Stimulated activated CD4-positive, alpha-beta T cell treated with anti-CD3 and anti-CD28 coated beads, Interleukin-12 subunit alpha, Interleukin-12 subunit beta, amount 100 ng/mL, for 4 hours (primary cell): ENCODE results near the gene GABARAPL1.
A peak's percentile ranks its signal among the peaks of the same experiment; 100 is the strongest.
"Not testable (repeated sequence)": the region's sequence is repeated elsewhere in the genome, so short reads cannot be mapped to it uniquely, and the experiment has no call there.

Source experiments
- DNase-seq: peaks from one replicate; pipeline ENCODE4 v3.0.0-alpha.2; 2020

The GABARAPL1 gene

DNA sequence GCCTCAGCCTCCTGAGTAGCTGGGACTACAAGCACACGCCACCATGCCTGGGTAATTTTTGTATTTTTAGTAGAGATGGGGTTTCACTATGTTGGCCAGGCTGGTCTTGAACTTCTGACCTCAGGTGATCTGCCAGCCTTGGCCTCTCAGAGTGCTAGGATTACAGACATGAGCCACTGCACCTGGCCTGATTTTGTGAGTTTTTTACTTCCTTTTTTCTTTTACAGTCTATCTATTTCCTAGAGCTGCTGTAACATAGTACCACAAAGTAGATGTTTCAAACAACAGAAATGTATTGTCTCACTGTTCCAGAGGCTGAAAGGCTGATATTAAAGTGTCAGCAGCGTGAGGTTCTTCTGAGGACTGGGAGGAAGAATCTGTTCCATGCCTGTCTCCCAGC is 8.2 kb upstream of the GABARAPL1 start:
- DNase-seq = not testable (repeated sequence)

DNA sequence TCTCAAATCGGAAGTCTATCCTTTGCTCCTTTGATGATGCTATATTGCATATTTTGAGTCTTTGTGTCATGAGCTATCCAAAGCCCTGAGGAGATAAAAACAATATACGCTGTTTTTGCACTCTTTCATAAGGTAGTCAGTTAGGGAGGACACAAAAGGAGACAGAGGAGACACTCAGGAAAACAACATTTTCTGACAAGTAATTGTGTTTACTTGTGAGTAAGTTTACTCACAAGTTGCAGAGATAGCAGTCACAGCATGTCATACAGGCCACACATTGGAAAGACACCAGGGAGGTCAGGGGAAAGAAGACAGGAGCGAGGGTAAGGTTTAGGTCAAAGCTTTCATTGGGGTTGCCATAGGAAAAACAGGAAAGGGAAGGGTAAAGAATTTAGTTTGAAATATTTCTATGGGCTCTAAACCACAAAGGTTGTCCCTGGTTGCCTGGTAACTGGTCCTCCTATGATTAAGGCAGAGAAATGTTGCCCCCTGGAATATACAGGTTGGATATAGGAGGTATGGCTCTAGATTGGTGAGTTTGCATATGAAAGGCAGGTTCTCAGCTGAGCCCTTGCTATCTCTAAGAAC is 7.4 kb upstream of the GABARAPL1 start:
- no peak for DNase-seq

DNA sequence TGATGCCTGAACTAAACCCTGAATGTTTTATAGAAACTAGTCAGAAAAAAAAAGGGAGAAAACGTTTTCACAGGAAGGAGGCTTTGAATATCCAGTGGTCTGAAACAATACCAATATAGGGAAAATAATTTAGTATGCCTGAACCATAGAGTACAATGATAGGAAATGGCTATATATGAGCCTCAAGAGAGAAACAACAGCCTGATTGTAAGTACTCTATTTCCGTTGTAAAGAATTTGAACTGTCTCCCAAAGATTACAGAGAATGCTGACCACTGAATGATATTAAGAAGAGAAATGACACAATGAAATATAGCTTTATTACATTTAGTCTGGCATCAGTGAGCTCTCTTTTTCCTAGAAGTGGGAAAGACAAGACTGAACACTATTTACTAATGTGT is 5.5 kb upstream of the GABARAPL1 start:
- DNase-seq = no peak

- DNase-seq = no peak
These were observed 2.5 kb upstream of the GABARAPL1 start for GRCh38 chr12:10210225-10210624.

DNA sequence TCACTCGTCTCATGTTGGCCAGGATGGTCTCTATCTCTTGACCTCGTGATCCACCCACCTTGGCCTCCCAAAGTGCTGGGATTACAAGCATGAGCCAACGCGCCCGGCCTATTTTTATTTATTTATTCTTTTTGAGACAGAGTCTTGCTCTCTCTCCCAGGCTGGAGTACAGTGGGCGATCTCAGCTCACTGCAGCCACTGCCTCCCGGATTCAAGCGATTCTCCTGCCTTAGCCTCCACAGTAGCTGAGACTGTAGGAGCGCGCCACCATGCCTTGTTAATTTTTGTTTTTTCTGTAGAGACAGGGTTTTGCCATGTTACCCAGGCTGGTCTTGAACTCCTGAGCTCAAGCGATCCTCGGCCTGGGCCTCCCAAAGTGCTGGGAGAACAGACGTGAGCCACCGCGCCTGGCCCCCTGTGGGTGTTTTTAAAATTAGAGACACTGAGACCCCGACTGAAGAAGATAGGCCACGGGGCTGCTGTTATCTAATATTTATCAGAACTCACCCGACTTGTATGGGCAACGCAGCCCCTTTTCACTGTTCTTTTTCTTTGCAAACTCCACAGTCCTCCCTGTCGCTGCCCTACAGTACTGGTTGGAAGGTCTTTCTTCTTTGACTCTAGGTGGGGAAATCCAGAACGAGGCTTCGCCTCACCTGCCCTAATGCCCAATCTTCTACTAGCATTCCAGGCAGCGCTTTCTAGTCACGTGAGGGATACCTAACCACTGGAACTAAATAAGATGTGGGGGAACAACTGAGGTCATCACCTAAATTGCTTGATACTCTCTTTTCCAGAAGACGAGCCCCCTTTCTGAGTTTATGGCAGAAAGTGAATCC is 1.4 kb upstream of the GABARAPL1 start:
- no peak for DNase-seq

GRCh38 chr12:10211940-10212738 is 538 bp upstream of the GABARAPL1 start:
- DNase-seq = peak; percentile 79

DNA sequence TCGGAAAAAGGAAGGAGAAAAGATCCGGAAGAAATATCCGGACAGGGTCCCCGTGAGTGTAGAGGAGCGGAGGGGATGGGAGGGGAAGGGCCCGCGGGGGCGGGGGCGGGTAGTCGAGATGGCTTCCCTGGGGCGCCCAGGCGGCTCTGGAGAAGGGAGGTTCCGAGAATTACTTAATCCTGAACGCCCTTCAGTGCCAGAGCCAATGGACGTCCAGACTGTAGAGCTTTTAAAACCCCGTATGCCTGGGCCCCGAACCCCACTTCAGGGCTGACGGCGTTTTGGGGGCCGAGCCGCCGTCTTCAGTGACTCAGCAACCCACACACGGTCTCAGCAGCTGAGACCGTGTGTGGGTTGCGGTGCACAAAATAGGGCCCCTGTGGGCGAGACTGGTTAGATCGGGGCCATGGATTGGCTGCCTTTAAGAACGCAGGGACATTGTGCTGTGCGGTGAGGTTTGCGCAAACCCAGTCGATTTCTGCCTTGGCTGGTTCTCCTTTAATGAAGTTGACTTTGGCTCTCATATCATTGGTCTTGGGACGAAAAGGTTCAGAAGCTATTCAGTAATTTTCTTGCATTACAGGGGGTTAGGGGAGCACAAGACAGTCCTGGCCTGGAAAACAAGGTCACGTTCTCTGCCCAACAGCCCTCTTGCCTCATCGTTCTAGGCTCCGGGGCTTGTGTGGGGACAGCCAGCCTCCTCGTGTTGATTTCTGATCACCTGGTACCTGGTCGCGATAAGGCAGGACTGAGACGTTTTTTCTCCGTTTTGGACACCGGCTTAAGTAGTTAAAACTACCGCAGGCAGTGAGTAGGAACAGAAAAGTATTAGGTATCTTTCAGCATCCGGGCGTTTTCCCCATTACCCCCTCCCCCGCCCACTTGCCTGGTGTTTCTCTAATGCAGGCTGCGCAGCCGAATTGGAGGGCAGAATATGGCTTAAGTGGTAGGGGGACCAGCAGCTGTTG is 775 bp downstream of the GABARAPL1 start:
- peak; percentile 60 for DNase-seq

DNA sequence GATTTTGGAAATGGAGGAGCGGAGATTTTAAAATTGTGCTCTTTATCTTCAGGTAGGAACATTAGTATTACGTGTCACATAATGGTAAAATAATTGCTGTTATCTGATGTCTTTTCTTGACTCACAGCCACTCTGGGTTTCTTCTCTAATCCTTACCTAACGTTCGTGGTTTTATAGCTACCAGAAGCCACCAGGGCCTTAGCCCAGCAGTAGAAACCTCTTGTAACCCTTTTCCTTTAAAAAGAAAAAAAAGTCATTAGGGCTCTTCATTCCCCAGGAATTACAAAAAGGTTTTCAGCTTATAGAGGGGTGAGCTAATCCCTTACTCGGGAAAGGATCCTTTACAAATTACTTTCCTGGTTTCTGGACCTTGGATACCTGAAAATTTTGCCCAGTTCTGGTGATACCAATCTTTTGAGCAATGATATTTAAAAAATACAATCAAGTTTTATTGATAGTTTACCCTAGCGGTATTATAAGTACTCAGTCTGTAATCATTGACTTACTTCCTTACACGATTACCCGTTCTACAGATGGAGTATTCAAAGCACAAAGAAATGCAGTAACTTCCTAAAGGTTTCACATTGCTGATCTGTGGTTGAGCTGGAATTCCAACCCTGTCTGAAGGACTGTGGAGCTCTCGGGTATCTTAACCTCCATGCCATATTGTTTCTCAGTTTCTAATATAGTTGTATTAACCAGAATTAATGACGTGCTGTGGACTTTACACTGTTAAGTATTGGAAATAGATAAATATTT is 1.6 kb downstream of the GABARAPL1 start:
- no peak for DNase-seq

DNA sequence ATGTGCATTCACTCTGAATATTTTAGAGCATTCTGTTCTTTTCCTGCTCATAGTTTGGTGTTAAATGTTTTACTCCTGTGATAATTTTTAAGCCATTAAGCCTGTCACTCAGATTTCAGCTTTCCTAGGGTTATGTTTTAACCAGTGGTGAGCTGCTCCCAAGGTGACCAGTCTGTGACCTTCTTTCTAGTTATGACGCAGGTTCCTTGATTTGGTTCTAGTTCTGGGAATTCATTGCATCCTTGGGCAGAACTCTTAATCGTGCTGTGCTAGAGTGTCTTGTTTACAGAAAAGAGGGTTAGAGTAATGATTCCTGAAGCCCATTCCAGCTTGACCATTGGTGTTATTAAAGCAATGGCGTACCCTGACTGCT is 2.2 kb downstream of the GABARAPL1 start:
- DNase-seq = no peak

GRCh38 chr12:10215436-10215835 is 2.8 kb downstream of the GABARAPL1 start:
- no peak for DNase-seq

DNA sequence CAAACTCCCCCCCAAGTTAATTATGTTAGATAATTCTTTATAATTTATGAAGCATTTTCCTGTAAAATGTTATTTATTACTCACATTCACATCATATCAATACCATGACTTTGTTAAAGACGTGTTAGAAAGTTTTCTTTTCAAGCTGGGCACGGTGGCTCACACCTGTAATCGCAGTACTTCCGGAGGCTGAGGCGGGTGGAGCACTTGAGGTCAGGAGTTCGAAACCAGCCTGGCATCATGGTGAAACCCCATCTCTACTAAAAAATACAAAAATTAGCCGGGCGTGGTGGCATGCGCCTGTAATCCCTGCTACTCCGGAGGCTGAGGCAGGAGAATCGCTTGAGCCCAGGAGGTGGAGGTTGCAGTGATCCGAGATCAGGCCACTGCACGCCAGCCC is 3.3 kb downstream of the GABARAPL1 start:
- DNase-seq = not testable (repeated sequence)

DNA sequence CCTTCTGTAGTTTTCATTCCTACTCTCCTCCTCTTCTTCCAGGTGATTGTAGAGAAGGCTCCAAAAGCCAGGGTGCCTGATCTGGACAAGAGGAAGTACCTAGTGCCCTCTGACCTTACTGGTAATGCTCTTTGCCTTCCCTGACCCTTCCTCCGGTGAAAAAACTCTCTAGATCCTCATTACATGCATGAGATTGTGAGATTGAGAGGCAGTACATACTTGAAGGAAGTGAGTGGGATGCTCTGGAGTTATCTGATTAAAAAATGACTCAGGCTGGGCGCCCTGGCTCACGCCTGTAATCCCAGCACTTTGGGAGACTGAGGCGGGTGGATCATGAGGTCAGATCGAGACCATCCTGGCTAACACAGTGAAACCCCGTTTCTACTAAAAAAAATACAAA is 5.3 kb downstream of the GABARAPL1 start:
- DNase-seq = no peak

DNA sequence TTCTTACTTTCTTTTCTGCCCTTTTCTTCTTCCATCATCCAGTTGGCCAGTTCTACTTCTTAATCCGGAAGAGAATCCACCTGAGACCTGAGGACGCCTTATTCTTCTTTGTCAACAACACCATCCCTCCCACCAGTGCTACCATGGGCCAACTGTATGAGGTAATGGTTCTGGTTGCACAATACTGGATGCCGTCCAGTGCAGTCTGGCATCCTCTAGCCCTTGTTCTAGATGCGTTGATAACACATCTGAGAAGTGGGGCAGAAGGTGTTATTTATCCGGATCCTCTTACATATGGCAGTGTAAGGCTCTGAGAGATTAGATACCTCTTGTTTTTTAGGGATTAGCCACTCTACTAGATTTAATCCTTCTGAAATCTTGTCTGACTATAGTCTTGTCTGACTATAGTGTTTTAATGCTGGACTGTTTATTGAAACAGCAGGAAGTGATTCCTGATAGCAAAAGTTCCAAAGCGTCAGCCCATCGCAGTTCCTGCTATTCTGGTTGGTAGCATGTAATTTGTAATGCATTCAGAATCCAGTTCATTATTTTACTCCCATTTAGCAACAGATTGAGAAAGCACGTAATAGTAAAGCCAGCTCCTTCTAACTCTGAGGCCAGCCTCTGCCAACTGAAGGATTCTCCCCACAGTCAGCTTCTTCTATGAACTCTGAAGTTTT is 7.9 kb downstream of the GABARAPL1 start:
- DNase-seq = no peak

DNA sequence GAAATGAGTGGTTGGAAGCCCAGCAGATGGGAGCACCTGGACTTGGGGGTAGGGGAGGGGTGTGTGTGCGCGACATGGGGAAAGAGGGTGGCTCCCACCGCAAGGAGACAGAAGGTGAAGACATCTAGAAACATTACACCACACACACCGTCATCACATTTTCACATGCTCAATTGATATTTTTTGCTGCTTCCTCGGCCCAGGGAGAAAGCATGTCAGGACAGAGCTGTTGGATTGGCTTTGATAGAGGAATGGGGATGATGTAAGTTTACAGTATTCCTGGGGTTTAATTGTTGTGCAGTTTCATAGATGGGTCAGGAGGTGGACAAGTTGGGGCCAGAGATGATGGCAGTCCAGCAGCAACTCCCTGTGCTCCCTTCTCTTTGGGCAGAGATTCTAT is 9.2 kb downstream of the GABARAPL1 start:
- DNase-seq = no peak

DNA sequence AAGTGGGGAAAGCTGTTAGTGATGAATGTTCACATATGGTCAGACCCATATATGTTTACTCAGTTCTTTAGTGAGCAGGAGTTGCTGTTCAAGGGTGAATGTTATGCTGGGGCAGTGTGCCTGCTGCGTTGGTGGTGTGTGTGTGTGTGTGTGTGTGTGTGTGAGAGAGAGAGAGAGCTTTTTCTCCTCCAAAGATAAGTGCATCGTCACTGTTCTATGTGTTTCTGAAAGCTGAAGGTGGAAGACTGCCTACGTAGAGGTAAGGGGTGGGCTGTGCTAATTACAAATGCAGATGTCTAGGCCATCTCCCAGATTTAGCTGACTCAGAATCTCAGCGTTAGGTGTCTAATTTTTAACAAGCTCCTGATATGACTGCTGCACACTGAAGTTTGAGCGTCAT is 10.5 kb downstream of the GABARAPL1 start:
- DNase-seq = no peak

DNA sequence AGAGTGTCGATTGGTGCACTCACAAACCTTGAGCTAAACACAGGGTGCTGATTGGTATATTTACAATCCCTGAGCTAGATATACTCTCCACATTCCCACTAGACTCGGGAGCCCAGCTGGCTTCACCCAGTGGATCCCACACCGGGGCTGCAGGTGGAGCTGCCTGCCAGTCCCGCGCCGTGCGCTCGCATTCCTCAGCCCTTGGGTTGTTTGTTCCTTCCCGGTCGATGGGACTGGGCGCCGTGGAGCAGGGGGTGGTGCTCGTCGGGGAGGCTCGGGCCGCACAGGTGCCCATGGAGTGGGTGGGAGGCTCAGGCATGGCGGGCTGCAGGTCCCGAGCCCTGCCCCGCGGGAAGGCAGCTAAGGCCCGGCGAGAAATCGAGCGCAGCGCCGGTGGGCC is 12.7 kb downstream of the GABARAPL1 start:
- not testable (repeated sequence) for DNase-seq

- DNase-seq = no peak
These were observed 13.4 kb downstream of the GABARAPL1 start for GRCh38 chr12:10226086-10226485.

DNA sequence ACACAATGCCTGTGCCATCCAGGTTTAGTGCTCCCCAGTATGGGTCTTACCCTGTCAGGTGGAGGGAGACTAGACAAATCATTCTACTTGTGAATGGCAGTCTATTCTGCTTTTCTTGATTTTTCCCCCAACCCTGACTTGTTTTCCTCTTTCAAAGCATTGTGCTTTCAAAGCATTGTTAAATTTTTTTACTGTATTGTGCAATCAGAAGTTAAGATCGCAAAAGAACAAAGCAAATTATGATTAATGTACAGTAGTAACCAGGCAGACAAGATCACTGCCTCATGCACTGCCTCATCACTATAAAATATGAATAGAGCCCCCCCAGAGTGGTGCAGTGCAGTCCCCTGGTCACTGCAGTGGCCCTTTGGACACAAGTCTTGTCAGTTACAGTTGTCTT is 14.1 kb downstream of the GABARAPL1 start:
- DNase-seq = no peak

DNA sequence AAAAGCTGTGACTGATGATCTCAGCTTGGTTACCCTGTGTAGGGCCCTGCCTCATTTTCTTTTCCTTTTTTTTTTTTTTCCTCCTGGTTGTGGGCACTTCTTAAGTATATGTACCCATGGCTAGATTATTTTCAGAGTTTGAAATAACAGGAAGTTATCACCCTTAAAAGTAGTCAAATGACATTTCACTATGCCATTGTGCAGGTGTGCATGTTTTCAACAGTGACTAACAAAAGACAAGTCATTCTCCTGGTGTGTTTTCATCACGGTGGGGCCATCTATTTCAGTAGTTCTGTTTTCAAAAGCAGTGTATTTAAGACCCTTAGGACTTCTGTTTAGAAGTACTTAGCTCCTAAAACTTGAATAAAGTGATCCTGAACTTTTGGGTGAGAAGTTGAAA is 15.0 kb downstream of the GABARAPL1 start:
- no peak for DNase-seq

DNA sequence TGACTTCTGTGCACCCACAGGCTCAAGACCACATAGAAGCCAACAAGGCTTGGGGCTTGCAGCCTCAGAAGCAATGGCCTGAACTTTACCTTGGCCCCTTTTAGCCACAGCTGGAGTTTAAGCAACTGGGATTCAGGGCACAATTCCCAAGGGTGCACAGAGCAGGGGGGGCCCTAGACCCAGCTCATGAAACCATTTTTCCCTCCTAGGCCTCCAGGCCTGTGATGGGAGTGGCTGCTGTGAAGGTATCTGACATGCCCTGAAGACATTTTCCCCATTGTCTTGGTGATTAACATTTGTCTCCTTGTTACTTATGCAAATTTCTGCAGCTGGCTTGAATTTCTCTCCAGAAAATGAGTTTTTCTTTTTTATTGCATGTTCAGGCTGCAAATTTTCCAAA is 21.9 kb downstream of the GABARAPL1 start:
- no peak for DNase-seq
